Left kidney (tissue), 2 donors: ENCODE results near the gene FBXL2. TPM values are rescaled to one million over a fixed set of nuclear protein-coding genes. Genes with fewer than 3 reads are reported as not detected.
"Not testable (repeated sequence)": the region's sequence is repeated elsewhere in the genome, so short reads cannot be mapped to it uniquely, and the experiment has no call there.

Experiments
- DNase-seq: peaks from one replicate; pipeline ENCODE4 v3.0.0-alpha.2; 2013
- polyA plus RNA-seq: library from polyadenylated mRNA; unstranded; fragments of 120-200 nt; gene quantifications from one replicate; pipeline ENCODE4 v1.2.1, GENCODE V29; 2013; ENCODE audit not compliant: insufficient read length

The FBXL2 gene
- polyA plus RNA-seq, 1 donor, result 28.7 TPM

DNA sequence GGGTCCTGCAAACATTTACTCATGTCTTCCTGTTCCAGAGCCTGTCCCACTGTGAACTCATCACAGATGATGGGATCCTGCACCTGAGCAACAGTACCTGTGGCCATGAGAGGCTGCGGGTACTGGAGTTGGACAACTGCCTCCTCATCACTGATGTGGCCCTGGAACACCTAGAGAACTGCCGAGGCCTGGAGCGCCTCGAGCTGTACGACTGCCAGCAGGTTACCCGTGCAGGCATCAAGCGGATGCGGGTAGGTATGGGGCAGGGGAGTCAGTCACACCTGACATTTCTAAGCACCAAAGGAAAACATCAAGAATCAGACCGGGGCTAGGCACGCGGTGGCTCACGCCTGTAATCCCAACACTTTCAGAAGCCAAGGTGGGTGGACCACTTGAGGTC, 106.7 kb downstream of the FBXL2 start:
- no peak for DNase-seq

DNA sequence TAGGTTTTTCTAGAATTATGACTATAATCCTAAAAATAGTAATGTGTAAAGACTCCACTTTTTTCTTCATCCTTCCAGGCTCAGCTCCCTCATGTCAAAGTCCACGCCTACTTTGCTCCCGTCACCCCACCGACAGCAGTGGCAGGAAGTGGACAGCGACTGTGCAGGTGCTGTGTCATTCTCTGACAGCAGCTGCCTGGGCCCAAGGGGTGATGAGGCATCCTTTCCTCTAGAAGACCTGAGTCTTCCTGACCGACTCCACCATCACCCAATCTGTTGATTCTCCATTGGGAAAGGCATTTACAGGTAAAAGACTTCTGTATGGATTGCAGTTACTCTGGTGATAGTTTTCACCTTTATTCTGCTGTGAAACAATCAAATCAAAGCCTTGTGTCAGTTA, 108.2 kb downstream of the FBXL2 start:
- DNase-seq, result no peak

DNA sequence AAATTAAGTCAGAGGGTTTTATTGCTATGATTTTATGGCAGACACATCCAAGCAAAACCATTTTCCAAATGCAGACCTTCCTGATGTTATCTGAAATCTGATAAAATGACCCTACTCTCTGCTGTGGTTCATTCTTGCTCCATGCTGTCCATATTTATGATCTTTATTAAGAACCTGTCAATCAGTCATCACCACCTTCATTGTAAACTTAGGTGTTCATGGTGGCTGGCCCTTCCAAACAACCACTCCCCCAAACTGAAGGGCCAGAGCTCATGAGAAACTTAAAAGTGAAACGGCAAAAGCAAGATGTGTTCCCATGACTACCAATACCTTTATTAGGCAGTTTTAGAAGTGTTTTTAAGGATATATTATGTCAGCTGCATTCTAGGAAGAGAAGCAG, 109.4 kb downstream of the FBXL2 start:
- DNase-seq, result no peak

DNA sequence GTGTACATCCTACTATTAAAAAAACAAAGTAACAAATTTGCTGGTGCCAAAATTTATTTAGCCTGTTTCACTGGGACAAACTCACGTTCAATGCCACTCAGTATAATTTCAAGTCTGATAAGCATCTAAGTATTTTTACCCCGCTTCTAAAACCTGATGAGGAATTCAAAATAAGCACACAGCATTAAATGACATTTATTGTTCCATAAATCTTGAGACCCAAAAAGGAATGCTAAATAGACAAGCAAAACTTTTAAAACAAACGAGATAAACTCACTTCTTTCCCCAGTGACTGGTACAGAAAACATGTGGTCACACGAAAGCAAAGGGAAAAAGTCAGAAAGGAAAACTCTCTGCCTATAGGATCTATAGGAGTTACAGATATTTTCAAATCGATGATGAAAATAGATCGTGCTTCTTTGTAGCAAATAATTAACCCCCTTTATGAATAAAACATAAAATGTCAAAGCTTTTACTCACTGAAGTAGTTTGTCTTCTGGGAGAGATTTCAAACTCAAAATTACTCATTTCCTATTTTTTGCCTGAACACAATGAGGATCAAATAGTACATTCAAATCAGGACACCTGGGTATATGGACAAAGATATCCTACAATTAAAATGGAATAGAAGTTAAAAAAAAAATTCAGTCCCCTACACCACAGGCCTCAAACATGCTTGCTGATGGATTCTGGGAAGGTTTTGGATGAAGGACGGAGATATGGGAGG, 111.3 kb downstream of the FBXL2 start:
- DNase-seq, result no peak

DNA sequence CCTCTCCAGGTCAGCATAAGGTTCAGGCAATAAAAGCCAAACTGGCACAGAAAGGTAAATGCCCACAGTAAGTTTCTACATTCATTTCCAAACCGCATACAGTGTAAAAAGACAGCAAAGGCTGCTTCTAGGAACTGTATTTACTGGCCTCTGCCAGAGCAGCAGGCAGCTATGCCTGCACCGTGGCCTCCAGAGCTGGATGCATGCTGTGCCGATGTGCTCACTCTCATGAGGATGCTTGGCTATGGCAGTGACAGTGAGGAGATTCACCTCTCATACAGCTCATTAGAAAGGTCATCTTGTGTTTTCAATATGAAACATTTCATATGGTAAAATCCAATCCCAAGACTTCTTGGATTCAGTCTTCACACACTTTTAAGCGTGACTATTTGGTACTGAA, 112.7 kb downstream of the FBXL2 start:
- DNase-seq, result no peak

DNA sequence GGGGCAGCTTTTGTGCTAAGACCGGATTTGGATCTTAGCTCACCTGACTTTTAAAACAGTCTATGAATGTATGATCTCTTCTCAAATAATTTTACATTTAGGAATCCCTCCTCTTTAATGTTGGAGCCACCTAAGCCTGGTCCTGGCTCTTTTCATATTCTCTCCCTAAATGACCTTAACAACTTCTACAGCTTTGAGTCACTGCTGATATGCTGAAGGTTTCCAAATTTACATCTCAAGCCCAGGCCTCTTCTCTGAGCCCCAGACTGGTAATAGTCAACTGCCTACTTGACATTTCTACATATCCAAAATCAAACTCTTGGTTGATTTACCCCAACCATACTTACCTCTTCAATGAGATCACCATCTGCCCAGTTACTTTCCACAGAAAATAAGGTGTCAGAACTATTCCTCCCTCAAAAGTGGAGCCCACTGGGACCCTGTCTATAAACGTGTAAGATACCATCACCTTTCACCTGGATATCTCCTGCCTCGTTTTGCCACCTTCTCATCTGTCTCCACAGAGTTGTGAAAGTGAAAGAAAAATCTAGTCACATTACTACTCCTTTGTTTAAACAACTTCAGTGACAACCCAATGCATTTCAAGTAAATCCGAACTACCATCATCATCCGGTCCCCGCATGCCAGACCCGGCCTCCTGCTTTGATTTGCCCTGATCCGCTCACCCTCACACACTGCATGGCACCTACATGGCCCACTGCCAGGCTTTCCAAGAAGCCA, 114.2 kb downstream of the FBXL2 start:
- no peak for DNase-seq

DNA sequence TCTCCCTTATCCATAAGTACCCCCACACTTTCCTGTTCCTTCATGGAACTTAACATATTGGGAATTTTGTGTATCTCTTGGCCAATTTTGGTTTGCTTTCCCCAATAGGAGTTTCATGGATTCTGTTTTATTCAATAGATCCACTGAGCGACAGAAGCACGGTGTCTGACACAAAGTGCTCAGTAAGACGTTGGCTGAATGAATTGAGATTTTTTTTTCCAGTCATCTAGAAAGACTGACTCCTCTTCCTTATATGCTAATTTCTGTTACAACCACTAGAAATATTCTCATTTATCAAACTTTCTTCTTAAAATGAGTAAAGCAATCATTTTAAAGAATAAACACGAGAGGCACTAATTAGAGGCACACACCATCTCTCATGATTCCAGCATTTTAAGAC, 114.9 kb downstream of the FBXL2 start:
- no peak for DNase-seq

DNA sequence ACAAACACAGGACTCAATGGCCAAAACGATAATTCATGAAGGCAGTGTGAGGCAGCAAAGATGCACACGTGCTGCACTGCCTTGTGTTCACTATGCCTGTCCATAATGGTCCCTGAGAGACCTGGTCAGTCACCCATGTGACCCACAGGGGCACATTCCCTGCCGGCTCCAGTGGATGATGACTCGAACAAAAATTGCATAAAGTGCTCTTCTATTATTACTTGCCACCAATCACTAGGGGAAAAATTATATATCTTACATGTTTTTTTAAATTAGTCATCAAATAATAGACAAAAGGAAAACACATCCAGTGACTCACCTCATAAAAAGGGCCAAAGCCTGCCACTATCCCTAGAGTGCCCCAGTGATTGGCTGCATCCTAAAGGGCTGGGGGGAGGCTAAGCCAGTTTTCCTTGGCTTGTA, 115.5 kb downstream of the FBXL2 start:
- DNase-seq, result no peak

DNA sequence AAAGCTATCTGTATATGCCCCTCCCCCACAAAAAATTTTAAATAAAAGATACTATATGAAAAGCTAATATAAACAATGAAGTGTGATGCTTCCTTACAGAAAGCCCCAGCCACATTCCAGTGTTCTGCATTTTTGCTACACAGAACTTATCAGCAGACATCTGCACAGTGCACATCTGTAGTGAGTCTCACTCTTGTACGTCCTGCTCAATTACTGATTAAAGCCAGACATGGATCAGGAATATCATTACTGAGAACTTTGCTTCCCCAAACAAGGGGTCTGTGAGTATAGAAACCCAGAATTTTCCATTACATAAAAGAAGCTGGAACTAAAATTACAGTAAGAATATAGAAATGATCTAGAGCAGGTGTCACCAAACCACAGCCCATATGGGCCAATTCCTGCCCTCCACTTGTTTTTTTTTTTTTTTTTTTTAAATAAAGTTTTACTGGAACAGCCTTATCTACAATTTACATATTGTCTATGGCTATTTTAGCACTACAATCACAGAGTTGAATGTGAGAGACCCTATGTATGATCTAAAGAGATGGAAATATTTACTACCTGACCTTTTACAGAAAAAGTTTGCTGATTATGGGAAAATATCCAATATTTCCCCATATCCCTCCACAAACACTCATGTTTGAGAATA, 117.3 kb downstream of the FBXL2 start:
- no peak for DNase-seq

DNA sequence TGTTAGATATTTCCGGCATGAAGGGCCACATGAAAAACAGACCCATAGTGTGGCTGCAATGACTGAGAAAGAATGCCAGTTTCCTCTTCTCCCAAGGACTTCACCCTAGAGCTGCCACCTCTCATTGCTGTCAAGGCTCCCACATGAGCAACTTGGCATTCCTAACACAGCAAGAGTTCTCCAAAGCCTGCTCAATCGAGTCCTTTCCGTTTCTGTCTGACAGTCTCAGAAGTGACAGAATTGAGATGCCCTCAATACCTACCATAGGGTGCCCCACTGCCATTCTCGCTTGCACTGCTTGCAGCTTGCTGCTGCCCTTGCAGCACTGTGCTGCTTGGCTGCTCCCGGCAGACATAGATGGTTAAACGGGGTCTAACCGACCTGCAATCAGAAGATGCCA, 118.7 kb downstream of the FBXL2 start:
- DNase-seq, result no peak

DNA sequence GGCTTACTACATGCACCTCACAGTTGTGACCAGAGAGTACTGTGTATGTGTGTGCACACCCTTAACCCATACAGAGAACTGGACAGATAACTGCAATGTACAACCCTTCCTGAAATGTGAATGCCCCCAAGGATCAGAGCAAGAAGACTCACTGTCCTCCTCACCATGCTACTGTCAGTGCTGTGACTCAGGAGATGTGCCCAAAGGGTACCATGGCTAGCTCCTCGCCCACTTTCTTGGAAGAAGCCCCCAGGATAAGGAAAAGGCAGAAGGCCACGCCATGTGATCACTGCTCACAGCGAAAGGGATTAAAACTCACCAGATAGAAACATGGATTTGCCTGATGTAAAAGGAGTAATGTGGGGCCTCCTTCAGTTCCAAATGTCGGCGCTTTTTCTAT, 121.2 kb downstream of the FBXL2 start:
- DNase-seq, result no peak

DNA sequence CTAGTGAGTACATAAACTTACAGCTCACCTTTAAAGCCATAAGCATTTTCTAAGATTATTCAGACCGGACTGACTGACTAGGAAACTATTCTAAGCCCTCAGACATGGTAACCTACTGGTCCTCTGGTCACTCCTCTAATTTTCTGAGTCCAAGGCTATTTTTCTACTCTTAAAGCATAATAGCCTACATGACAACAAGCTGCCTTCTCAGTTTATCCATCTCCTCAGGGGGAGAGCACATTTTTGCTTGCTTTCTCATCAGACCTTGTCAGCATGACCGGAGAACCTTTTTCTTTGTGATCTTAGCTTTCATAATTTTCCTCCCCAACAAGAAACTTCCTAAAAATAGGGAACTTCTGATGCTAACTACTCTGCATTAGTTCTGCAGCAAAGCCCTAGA, 124.5 kb downstream of the FBXL2 start:
- no peak for DNase-seq

DNA sequence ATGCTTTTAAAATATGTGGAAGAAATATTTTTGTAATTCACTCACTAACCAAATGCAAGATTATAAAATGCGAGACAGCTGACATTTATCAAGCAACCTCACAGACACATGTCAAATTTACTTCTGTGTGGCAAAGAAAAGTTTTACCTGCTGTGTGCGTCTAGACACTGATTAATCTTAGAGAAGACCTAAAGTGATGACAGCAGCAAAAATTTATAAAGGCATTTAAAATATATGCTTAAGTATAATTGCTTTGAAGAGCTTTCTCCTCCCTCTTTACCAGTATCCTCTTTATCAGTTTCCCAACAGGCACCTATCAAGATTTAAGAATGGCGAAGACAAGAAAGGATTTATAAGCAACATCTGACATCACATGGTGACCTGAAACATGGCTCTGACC, 125.7 kb downstream of the FBXL2 start:
- no peak for DNase-seq

DNA sequence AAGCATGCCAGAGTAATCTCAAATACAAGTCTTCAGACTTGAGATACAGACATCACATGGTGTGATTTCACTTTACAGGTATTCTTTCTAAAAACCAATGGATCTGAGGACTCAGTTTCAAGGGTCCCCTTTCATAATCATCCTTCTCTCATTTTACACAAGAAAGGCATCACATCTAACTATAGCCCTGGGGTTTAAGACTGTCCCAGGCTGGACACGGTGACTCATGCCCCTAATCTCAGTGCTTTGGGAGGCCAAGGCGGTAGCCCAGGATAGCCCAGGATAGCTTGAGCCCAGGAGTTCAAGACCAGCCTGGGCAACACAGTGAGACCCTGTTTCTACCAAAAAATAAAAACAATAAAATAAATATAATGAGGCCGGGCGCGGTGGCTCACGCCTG, 126.5 kb downstream of the FBXL2 start:
- no peak for DNase-seq

DNA sequence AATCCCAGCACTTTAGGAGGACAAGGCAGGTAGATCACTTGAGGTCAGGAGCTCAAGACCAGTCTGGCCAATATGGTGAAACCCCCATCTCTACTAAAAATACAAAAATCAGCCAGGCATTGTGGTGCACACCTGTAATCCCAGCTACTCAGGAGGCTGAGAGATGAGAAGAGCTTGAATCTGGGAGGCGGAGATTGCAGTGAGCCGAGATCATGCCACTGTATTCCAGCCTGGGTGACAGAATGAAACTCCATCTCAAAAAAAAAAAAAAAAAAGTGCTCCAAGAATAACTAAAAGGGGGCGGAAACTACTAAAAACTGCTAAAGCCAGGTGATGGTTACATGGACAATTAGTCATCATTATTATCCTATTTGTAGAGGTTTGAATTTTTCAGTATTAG, 133.6 kb downstream of the FBXL2 start:
- not testable (repeated sequence) for DNase-seq

DNA sequence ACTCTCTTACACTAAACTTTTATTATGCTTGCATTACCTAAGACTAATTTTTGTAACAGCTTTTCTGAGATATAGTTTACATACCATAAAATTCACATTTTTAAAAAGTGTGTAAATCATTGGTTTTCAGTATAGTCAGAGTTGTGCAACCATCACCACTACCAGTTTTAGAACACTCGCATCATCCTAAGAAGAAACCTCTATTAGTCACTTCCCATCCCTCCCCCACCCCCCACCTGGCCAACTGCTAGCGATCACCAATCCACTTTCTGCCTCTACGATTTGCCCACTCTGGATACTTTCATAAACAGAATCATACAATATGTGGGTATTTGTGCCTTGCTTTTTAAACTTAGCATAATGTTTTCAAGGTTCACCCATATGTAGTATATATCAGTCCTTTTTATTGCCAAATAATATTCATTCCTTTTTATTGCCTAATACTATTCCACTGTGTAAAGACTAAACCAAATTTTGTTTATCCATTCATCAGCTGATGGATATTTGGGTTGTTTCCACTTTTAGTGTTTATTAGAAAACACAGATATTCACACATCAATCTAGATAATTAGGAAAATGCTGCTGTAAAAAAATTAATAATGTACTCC, 139.9 kb downstream of the FBXL2 start:
- DNase-seq, result no peak

DNA sequence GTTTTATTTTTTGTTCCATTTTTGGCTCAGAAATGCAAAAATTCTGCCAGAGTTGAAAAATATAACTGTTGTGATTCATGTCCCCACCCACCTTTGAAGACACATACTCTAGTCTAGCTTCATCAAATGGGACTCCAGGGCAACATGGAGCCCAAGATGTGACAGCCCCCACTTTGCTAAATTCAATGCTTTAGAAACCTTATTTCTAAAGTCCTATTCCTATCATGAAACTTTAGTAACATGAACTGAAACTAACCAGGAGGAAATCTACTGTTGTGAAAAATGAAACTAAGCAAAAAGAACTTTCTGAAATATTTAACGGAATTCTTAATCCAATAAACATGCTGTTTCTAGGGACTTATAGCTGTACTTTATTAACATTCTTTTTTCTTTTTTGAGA, 142.7 kb downstream of the FBXL2 start:
- DNase-seq, result no peak

DNA sequence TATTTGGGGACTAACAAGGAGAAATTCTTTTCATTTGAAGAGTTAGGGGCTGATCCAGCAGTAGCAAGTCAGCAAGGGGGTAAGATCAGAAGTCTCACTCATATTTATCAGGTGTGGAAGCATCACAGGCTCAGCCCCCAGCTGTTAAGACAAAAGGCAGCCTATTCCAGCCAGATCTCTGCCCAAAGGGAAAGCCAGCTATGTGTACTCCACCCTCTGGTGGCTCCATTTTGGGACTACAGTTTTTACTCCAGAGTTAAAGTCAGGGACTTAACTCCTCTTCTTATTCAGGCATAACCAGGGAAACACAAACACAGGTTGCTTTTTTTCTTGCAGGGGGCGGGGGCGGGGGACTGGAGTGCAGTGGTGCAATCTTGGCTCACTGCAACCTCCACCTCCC, 143.7 kb downstream of the FBXL2 start:
- no peak for DNase-seq

DNA sequence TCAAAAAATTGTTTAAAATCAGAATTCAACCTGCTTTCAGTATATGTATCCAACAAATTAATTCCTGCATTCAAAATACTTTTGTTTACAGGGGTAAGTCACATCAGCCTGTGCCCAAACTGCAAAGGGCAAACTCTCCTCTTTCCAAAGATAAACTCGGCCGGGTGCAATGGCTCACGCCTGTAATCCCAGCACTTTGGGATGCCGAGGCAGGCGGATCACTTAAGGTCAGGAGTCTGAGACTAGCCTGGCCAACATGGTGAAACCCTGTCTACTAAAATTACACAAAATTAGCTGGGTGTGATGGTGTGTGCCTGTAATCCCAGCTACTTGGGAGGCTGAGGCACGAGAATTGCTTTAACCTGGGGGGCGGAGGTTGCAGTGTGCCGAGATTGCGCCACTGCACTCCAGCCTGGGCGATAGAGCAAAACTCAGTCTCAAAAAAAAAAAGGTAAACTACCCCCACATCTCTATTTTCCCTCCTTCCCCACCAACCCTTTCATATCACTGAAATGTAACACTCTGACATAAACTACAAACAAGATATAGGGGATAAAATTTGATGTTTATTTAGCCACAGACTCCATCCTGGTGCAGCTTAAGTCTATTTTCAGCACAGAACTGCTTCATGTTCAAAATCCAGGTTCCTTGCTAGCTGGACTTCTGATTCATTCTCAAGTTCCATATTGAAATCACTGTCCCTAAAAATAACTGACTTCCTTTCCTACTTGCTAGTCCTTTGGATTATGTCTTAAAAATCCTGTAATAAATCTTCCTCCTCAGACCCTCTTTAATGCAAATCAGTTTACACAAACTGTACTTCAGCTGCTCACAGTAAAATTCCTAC, 147.6 kb downstream of the FBXL2 start:
- DNase-seq, result no peak

DNA sequence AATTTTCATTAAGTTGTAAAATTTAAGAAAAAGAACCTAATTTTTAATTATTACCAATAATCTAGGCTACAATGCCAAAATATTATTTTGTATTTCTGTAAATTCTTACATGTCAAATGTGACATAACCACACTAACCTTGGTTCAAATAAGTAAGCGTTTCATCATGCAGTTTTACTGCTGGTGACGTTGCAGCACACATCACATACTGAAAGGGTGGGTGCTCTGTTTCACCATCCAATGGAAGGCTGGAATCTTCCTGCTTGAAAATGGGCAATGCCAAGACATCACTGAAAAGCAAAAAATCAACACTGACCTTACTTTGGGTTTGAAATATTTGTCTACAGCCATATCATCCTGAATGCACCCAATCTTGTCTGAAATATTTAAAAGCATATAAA, 148.2 kb downstream of the FBXL2 start:
- DNase-seq, result no peak

DNA sequence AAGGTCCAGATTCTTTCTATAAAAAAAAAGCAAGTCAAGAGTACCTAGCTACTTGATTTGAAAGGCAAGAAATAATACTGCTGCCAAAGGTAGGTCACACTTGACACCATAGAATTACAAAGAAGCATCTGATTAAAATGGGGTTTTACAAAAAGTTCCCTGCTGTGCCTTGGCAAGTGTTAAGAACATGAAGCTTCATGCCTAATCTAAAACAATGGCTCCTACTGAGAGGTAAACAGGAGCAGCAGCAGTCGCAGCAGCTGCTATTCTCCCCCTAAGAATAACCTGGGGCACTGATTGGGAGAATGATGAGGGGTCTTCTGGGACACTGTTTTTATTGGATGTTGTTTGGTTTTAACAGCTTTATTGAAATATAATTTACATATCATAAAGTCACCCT, 148.8 kb downstream of the FBXL2 start:
- no peak for DNase-seq
